ENCODE data around the gene ZNF318. TPM values are rescaled to one million over a fixed set of nuclear protein-coding genes. Genes with fewer than 3 reads are reported as not detected.

ZNF318 gene
- total RNA-seq, 1 experiment from 2014 or later = 24.3 TPM

- ChIA-PET POLR2A (no interaction called here), CTCF (interaction anchor here (0.8 to 1.6 kb wide), 3 partner anchors 20 to 99 kb away, joined by 3 to 5 read pairs (median 3); partner anchors contain the start of genes CRIP3 and DNPH1)
- H3K4me3 Mint-ChIP-seq = no peak overlapping the region
- no peaks in the 10 kb centered on the region for H3K4me1 Mint-ChIP-seq
- no peaks in the 10 kb centered on the region for H3K9me3 Mint-ChIP-seq
- H3K27ac Mint-ChIP-seq = no peak overlapping the region
- ATAC-seq (no peak), DNase-seq (ENCODE audit: low spot score) (no peak)
- H3K36me3 Mint-ChIP-seq = no peaks in the 10 kb centered on the region
- H3K27me3 Mint-ChIP-seq (ENCODE audit: low read depth) = no peaks in the 10 kb centered on the region; the same call in 1 of the 2 replicates
- TF ChIP-seq ZSCAN18 (CRISPR knock-in tag; IDR thresholded peaks at IDR 0.05) (no peak), TEAD1 (CRISPR knock-in tag; IDR thresholded peaks at IDR 0.05) (no peak), AFF4 (CRISPR knock-in tag; IDR thresholded peaks at IDR 0.05; ENCODE audit: borderline replicate concordance) (no peak)
Observed at GRCh38 chr6:43328528-43328927, 40.9 kb downstream of the ZNF318 start.

- H3K9me3 Mint-ChIP-seq = no peaks in the 10 kb centered on the region
- ChIA-PET POLR2A (no interaction called here), CTCF (interaction anchor here (1.0 to 1.3 kb wide), 3 partner anchors 9 to 61 kb away, joined by 3 to 4 read pairs (median 3); no protein-coding TSS in a partner anchor)
- ATAC-seq (no peak), DNase-seq (ENCODE audit: low spot score) (no peak)
- TF ChIP-seq ETV6 (CRISPR knock-in tag; IDR thresholded peaks at IDR 0.05) (no peak), ZNF416 (CRISPR knock-in tag; IDR thresholded peaks at IDR 0.05) (no peak), PRRX2 (CRISPR knock-in tag; IDR thresholded peaks at IDR 0.05) (no peak), AFF4 (CRISPR knock-in tag; IDR thresholded peaks at IDR 0.05; ENCODE audit: borderline replicate concordance) (no peak), PRDM15 (CRISPR knock-in tag; IDR thresholded peaks at IDR 0.05) (no peak)
- no peaks in the 10 kb centered on the region for H3K36me3 Mint-ChIP-seq
- H3K4me1 Mint-ChIP-seq = no peaks in the 10 kb centered on the region
- no peak overlapping the region for H3K4me3 Mint-ChIP-seq
- H3K27me3 Mint-ChIP-seq (ENCODE audit: low read depth) = no peaks in the 10 kb centered on the region
- H3K27ac Mint-ChIP-seq = no peak overlapping the region
Observed at GRCh38 chr6:43325876-43326275, 43.6 kb downstream of the ZNF318 start.

- Mint-ChIP-seq H3K27ac (no peak overlapping the region), H3K27me3 (ENCODE audit: low read depth) (no peaks in the 10 kb centered on the region; the same call in 1 of the 2 replicates), H3K4me1 (peaks cover 22% of the 10 kb centered on the region), H3K36me3 (no peaks in the 10 kb centered on the region), H3K4me3 (no peak overlapping the region), H3K9me3 (0 out of 2 replicates have a peak, but pooled peaks cover 4% of the 10 kb centered on the region)
- ATAC-seq (no peak), DNase-seq (ENCODE audit: low spot score) (no peak)
- POLR2A ChIA-PET = no interaction called here
- CTCF ChIA-PET = interaction anchor here (0.9 to 2.5 kb wide), 7 partner anchors 10 to 89 kb away, joined by 3 to 17 read pairs (median 4); partner anchors contain the start of genes CRIP3 and DNPH1
- TF ChIP-seq ZNF671 (CRISPR knock-in tag; IDR thresholded peaks at IDR 0.05) (no peak), PRDM15 (CRISPR knock-in tag; IDR thresholded peaks at IDR 0.05) (no peak), ZNF425 (CRISPR knock-in tag; conservative IDR thresholded peaks at IDR 0.05) (no peak), ATF1 (CRISPR knock-in tag; IDR thresholded peaks at IDR 0.05) (no peak), ATF3 (CRISPR knock-in tag; conservative IDR thresholded peaks at IDR 0.05) (no peak)
Observed at GRCh38 chr6:43318011-43318410, 51.4 kb downstream of the ZNF318 start.

Data from WTC11 (cell line).